SKM-1 treated with dmso at 0.1 percent for 144 hours (cell line): ENCODE results near the gene PSMA7.

Source experiments
- DNase-seq: peaks from one replicate; lab custom pipeline; 2025; ENCODE audit not compliant: unreplicated experiment; lab: John Stamatoyannopoulos, UW

Gene PSMA7

DNA sequence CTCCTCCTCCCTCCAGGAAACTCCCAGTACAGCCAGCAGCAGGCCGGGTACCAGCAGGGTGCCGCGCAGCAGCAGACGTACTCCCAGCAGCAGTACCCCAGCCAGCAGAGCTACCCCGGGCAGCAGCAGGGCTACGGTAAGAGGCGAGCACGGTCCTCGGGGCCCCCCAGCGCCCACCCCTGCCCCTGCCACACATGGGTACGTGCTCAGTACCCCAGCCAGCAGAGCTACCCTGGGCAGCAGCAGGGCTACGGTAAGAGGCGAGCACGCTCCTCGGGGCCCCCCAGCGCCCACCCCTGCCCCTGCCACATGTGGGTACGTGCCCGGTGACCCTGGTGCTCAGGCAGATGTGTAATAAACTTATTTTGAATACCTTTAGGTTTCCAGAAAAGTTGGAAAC, 29.5 kb upstream of the PSMA7 start:
- DNase-seq: no peak

DNA sequence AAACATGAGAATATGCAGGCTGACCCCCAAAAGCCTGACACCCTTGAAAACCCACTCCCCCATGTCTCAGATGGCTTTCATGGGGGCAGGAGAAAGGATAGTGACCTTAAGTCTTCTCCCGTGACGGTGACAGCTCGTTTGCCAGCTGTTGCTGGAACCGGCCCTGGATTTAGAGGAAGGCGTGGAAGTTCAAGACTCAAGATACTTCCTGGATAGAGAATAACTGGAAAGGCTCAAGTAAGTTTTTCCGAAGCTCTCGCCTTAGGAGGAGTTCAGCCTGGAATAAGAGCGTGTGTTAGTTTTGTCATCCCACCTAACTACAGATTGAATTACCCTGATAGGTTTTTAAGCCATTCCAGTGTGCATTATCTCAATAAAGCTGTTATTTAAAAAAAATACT, 28.1 kb upstream of the PSMA7 start:
- no peak for DNase-seq

DNA sequence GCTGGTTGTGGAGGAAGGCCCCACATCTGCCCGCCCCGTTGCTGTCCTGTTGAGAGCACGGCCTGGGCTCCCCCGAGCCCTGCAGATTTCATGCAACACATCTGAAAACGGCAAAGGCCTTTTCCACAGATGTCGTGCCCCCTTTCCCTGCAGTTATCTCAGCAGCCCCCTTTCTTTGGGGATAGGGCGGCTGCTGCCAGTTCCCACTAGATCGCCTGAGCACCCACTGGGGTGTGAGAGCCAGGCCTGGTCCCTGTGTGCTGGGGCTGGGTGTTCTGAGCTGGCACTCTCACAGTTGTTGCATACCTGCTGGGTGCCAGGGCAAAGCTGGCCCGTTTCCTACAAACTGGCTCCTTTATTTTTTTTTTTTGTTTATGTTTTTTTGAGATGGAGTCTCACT, 27.3 kb upstream of the PSMA7 start:
- DNase-seq: no peak

DNA sequence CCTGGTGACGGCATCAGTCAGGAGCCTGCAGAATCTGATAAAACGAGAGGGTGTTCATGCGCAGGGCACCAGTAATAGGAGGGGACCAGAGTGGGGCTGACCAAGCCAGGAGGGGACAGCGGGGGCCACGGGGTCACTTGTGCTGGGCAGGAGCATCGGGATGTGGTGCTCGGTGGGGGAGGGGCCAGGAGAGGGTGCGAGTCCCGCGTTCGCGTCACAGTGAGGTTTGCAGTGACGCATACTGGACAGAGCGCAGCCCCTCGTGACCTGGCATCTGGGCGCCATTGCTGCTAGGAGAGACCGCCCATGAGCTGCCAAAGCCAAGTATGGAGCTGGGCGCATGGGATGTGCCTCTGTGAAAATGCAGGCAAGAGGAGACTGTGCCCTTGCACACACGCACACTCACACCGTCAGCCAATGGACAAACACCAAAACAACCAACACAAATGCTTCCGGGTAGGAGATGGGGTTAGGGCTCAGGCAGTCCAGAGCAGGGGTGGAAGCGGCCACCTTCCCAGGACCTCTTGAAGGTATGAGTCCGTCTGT, 25.8 kb upstream of the PSMA7 start:
- no peak for DNase-seq

DNA sequence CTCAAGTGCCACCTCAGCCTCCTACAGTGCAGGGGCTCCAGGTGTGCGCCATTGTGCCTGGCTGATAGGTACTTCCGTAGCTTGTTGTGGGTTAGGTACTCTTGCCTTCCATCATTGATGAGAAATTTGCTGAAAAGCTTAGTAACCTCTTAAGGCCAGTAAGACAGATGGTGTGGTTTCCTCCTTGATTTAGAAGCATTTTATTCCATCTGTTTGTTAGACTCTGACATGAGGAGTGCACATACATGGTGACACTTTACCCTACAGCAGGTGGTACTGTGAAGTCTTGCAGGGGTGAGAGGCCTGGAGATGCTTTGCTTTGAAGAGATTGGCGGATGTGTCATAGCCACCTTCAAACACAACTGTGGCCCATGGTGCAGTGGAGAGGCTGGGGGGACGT, 24.9 kb upstream of the PSMA7 start:
- no peak for DNase-seq

- no peak for DNase-seq
Measured at GRCh38 chr20:62167474-62167873, 24.3 kb upstream of the PSMA7 start.

DNA sequence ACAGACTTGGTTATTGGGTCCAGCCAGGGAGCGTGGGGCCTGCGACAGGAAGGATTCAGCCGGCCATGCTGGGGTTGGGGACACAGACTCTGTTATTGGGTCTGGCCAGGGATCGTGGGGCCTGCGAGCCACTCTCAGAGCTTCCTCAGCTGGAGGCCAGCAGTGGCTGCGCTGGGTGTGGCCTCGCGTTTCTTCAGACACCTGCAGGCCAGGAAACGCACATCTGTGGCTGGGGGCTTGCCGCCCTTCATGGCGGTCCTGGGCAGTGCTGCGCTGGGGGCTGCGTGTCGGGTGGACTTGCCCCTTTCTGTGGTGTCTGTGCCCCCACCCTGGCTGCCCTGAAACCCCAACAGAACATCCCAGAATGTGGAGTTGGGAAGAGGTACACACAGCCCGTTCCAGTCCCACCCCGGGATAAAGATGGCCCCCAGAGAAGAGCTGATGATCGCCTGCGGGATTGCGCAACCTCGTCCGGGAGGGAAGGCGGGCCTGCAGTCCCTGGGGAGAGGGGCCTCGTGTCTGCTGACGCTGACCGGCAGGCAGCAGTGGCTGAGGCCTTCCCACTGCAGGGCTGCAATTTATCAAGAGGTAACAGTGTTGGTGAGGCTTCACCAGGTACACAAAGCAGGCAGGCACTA, 22.7 kb upstream of the PSMA7 start:
- no peak for DNase-seq

DNA sequence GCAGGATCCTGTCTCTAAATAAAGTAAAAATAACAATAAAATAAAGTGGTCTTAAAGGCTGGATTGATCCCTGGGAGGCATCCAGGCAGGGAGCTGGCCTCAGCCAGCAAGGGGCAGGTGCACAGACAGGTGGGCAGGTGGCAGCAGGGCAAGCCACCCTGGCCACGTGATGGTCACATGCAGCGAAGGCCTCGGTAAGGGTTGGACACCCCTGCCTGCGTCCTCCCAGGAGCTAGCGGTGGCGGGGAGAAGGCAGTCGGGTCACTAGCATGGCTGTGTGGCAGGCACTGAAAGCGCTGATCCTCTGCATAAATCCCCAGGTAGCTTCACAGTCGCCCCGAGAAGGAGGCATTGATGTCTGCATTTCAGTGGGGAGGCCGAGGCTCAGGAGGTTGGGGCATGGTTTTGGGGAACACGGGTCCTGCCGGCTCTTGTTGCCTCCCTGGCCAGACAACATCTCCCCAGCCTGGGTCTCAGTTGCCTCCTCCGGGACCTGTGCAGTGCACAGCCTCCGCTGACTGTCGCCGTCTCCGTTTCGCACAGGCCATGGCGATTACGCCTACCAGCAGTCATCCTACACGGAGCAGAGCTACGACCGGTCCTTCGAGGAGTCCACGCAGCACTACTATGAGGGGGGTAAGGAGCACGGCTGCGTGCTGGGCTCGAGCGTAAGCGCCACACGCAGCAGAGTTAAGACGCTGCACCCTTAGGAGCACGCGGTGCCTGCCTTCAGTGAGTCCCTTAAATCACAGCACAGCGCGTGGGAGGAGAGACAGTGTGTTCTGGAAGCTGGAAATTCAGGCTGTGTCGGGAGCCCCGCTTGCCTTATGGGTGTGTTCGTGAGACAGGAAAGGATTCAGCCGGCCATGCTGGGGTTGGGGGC, 21.9 kb upstream of the PSMA7 start:
- DNase-seq: no peak

- no peak for DNase-seq
Measured at GRCh38 chr20:62163986-62164762, 21.0 kb upstream of the PSMA7 start.

- DNase-seq: no peak
Measured at GRCh38 chr20:62163485-62163865, 20.3 kb upstream of the PSMA7 start.

DNA sequence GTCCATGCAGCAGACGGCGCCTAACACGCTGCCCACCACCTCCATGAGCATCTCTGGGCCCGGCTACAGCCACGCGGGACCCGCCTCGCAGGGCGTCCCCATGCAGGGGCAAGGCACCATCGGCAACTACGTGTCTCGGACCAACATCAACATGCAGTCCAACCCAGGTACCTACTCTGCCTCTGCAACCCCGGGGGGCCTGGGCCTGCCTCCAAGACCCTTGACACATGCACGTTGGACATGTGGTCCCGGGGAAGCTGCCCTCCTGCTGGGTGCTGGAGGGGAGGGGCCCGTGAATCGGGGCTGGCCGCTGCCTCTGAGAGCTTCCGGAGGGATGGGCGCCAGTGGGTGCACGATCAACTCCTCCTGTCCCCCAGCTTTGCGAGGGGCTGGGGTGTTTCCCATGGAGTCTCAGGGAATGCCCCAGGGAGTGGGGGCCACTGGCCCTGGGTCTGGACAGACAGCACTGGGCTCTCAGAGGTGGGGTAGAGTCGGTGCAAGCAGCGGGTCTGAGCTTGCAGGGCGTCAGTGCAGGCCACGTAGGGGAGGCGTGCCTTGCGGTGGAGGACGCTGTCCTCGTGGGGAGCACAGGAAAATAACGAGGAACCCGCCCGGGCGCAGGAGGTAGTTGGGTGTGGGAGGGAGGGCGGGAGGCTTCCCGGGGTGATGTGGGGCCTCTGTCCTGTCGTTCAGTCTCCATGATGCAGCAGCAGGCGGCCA, 19.7 kb upstream of the PSMA7 start:
- no peak for DNase-seq

- no peak for DNase-seq
Measured at GRCh38 chr20:62161347-62161746, 18.2 kb upstream of the PSMA7 start.

DNA sequence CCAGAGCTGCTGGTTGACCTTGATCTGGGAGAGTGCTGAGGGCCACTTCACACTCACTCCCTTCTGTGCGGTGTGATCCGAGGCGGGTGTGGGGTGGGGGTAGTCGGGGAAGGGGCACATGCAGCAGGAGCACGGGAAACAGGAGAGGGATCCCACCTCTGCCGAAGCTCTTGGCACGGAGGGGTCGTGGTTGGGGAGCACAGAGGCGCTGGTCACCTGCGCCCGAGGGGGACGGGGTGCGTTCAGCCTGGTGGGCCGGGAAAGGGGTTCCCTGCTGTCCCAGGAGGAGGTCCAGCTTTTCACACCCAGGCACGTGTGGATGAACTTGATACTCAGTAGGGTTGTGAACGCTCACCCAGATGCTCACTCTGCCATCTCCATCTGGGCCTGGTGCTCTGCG, 17.7 kb upstream of the PSMA7 start:
- DNase-seq: no peak

DNA sequence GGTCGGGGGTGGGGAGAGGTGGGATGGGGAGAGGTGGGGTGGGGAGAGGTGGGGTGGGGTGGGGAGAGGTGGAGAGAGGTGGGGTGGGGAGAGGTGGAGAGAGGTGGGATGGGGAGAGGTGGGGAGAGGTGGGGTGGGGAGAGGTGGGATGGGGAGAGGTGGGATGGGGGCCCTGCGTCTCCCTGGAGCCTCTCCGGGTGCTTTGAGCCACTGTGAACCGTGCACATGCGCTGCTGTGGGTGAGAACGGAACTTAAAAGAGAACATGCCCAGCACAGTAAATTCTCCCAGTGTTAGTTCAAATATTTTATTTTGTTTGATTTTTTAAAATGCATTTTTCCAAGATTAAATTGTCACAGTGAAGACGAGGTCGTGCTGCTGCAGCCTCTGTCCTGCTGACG, 17.1 kb upstream of the PSMA7 start:
- no peak for DNase-seq

DNA sequence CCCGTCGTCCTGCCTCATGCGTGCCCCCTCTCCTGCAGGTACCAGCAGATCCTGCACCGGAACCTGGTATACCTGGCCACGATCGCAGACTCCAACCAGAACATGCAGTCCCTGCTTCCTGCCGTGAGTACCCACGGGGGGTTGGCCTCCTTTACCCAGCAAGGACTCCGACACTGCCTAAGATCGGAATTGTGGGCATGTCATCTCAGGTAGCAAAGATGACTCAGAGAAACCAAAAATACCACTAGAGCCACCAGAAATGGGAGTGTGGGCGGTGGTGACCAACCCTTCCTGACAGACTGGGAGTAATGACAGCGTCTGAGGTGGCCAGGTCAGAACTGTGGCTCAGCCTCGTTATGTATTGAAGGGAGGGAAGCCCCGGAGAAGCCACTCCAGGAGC, 16.6 kb upstream of the PSMA7 start:
- no peak for DNase-seq

DNA sequence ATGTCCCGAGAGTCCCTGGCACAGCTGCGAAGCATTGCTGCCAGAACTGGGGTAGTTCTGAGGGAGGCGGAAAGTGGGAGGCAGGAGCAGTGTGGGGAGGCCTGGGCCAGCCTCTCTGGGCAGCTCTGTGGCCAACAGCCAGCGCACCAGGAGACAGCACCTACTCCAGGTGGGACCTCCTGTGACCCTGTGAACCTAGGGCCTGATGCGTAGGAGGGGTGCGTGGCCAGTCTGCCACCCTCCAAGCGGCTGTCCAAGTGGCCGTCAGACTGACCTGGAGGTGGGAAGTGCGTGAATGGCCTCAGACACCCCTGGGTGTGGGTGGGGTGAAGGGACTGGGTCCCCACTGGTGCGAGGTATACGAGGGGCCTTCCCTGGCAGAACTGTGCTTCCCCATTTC, 15.9 kb upstream of the PSMA7 start:
- no peak for DNase-seq

GRCh38 chr20:62158541-62158940, 15.3 kb upstream of the PSMA7 start:
- DNase-seq: no peak

- no peak for DNase-seq
Measured at GRCh38 chr20:62158088-62158400, 14.8 kb upstream of the PSMA7 start.

DNA sequence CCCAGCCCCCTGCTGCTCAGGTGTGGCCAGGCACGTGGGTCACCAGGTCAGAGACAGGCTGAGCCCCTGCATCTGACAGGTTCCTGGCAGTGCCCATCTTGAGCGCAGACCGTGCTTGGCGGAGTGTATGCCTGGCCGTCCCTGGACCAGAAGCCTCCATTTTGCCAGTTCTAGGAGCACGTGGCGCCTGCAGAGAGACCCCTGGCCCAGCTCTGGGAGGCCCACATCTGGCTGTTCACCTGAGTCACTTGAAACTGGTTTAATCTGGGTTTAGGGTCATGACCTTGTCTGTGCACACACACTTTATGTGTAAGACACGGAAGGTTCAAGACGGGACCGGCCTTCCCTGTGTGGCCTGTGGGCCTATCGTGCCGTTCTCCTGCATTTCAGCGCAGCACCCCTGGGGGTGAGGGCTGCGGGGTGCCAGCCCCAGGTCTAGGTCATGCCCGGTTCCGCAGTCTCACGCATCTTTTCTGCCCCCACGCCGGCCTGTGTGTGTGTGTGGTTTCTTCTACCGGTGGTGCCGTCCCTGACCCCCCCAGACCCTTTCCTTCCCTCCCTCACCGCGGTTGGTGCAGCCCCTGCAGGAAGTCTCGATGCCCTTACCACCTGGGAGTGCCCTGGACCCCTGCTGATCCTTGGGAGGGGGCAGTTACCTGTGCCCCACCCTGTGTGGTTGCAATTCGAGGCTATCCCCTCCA, 14.3 kb upstream of the PSMA7 start:
- DNase-seq: no peak

GRCh38 chr20:62156592-62157386, 13.6 kb upstream of the PSMA7 start:
- DNase-seq: no peak
